ENCODE measurements around the gene MEF2D. TPM values are rescaled to one million over a fixed set of nuclear protein-coding genes. Genes with fewer than 3 reads are reported as not detected.

MEF2D gene
- total and polyA plus RNA-seq, 10 donors: 7.4 to 103 (median 61.6) TPM

- no peak for DNase-seq
- Histone ChIP-seq H3K36me3 (peaks cover 13 to 100% (median 97%) of the 10 kb centered on the region in 6 donors), H3K9me3 (no peaks in the 10 kb centered on the region), H3K27ac (no peak overlapping the region), H3K27me3 (replicated peaks in 1 of 7) (no peaks in the 10 kb centered on the region), H3K4me1 (peaks cover 0 to 13% (median 2%) of the 10 kb centered on the region in 6 donors), H3K4me3 (no peak overlapping the region)
- no peak for TF ChIP-seq POLR2A (IDR thresholded peaks at IDR 0.05)
- no peak for TF ChIP-seq POLR2AphosphoS5 (IDR thresholded peaks at IDR 0.05)
- no peak for TF ChIP-seq CTCF (IDR thresholded peaks at IDR 0.05 in 8 of 11, conservative IDR thresholded peaks at IDR 0.05 in 3 of 11)
- intact Hi-C loops (cut with DNase I; ENCODE audit: low total_unique reads): no loop called here
- WGBS, 5 donors: 87 to 100% (median 96%) methylated on average over 1 of the region's 1 CpG
Measured at GRCh38 chr1:156470473-156470872, 30.1 kb downstream of the MEF2D start.

- WGBS, 5 donors: 87 to 93% (median 90%) methylated on average over 6 of the region's 6 CpGs
- Histone ChIP-seq H3K9me3 (no peaks in the 10 kb centered on the region), H3K4me3 (no peak overlapping the region), H3K36me3 (peaks cover 9 to 100% (median 86%) of the 10 kb centered on the region in 6 donors), H3K4me1 (peaks cover 0 to 30% (median 8%) of the 10 kb centered on the region in 6 donors), H3K27ac (no peak overlapping the region), H3K27me3 (replicated peaks in 1 of 7) (no peaks in the 10 kb centered on the region)
- no peak for DNase-seq
- intact Hi-C loops (cut with DNase I; ENCODE audit: low total_unique reads): no loop called here
- TF ChIP-seq POLR2AphosphoS5 (IDR thresholded peaks at IDR 0.05): peak in 1 of 3 donors; percentile 19
- no peak for TF ChIP-seq CTCF (IDR thresholded peaks at IDR 0.05 in 8 of 11, conservative IDR thresholded peaks at IDR 0.05 in 3 of 11)
Measured at GRCh38 chr1:156468693-156469345, 31.8 kb downstream of the MEF2D start.

- 88 to 95% (median 93%) methylated on average over 16 to 18 of the region's 18 CpGs for WGBS, 5 donors
- H3K4me1 ChIP-seq: peaks cover 0 to 31% (median 8%) of the 10 kb centered on the region in 6 donors
- no peak overlapping the region for H3K4me3 ChIP-seq
- DNase-seq: no peak
- H3K27me3 ChIP-seq (replicated peaks in 1 of 7): no peaks in the 10 kb centered on the region
- H3K36me3 ChIP-seq: peaks cover 8 to 99% (median 77%) of the 10 kb centered on the region in 6 donors
- TF ChIP-seq POLR2AphosphoS5 (IDR thresholded peaks at IDR 0.05) (peak in 1 of 3 donors; percentile 63), CTCF (IDR thresholded peaks at IDR 0.05 in 8 of 11, conservative IDR thresholded peaks at IDR 0.05 in 3 of 11) (no peak)
- intact Hi-C loops (cut with DNase I; ENCODE audit: low total_unique reads): no loop called here
- H3K27ac ChIP-seq: peak overlapping the region in 1 of 8 donors; percentile 27
- H3K9me3 ChIP-seq: no peaks in the 10 kb centered on the region
Measured at GRCh38 chr1:156467906-156468305, 32.7 kb downstream of the MEF2D start.

GRCh38 chr1:156467385-156467784 is 33.2 kb downstream of the MEF2D start:
- Histone ChIP-seq H3K36me3 (peaks cover 8 to 94% (median 73%) of the 10 kb centered on the region in 6 donors), H3K27ac (peak overlapping the region in 1 of 8 donors; percentile 27), H3K4me1 (peaks cover 0 to 31% (median 8%) of the 10 kb centered on the region in 6 donors), H3K9me3 (no peaks in the 10 kb centered on the region), H3K4me3 (no peak overlapping the region), H3K27me3 (replicated peaks in 1 of 7) (no peaks in the 10 kb centered on the region)
- 76 to 85% (median 82%) methylated on average over 9 of the region's 9 CpGs for WGBS, 5 donors
- intact Hi-C loops (cut with DNase I; ENCODE audit: low total_unique reads): no loop called here
- DNase-seq: no peak
- peak in 1 of 3 donors; percentile 20 for TF ChIP-seq POLR2AphosphoS5 (IDR thresholded peaks at IDR 0.05)
- no peak for TF ChIP-seq CTCF (IDR thresholded peaks at IDR 0.05 in 8 of 11, conservative IDR thresholded peaks at IDR 0.05 in 3 of 11)

Data from spleen (tissue), 11 donors.